Kidney glomerular epithelial cell (primary cell): ENCODE measurements around the gene TMED4.
"Not testable (repeated sequence)": the region's sequence is repeated elsewhere in the genome, so short reads cannot be mapped to it uniquely, and the experiment has no call there.

ENCODE experiments used
- DNase-seq: peaks from one replicate; lab custom pipeline; 2025; lab: John Stamatoyannopoulos, UW

Gene TMED4

GRCh38 chr7:44607141-44608068 lies 25.4 kb upstream of the TMED4 start:
- no peak for DNase-seq

- DNase-seq: peak; percentile 92
These were observed 24.5 kb upstream of the TMED4 start, which contains the start of gene OGDH for GRCh38 chr7:44606341-44607140. OGDH (plus strand) TSS chr7:44606627; CDS start chr7:44624344, 17,717 bp downstream.

- DNase-seq: no peak
These were observed 22.9 kb upstream of the TMED4 start for GRCh38 chr7:44604941-44605340.

- DNase-seq: no peak
These were observed 21.2 kb upstream of the TMED4 start for GRCh38 chr7:44603193-44603592.

- DNase-seq: no peak
These were observed 20.5 kb upstream of the TMED4 start for GRCh38 chr7:44602576-44602910.

GRCh38 chr7:44599222-44599621 lies 17.2 kb upstream of the TMED4 start:
- no peak for DNase-seq

- not testable (repeated sequence) for DNase-seq
These were observed 15.2 kb upstream of the TMED4 start for GRCh38 chr7:44597181-44597580.

- DNase-seq: peak; percentile 26
These were observed 14.1 kb upstream of the TMED4 start for GRCh38 chr7:44595934-44596635.

DNA sequence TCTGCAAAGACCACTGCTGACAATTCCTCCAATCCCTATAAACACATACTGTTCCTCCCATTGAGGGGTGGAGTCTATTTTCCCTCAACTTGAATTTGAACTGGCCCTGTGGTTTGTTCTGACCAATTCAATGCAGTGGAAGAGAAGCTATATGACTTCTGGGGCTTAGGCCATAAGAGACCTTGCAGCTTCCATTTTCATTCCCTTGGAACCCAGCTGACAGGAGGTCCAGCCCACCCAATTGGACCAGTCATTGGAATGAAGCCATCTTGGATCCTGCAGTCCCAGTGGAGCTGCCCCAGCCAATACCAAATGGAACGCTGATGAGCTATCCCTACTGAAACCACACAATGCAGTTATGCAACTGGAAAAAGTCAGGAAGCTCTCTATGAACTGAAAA lies 8.9 kb upstream of the TMED4 start:
- DNase-seq: no peak

DNA sequence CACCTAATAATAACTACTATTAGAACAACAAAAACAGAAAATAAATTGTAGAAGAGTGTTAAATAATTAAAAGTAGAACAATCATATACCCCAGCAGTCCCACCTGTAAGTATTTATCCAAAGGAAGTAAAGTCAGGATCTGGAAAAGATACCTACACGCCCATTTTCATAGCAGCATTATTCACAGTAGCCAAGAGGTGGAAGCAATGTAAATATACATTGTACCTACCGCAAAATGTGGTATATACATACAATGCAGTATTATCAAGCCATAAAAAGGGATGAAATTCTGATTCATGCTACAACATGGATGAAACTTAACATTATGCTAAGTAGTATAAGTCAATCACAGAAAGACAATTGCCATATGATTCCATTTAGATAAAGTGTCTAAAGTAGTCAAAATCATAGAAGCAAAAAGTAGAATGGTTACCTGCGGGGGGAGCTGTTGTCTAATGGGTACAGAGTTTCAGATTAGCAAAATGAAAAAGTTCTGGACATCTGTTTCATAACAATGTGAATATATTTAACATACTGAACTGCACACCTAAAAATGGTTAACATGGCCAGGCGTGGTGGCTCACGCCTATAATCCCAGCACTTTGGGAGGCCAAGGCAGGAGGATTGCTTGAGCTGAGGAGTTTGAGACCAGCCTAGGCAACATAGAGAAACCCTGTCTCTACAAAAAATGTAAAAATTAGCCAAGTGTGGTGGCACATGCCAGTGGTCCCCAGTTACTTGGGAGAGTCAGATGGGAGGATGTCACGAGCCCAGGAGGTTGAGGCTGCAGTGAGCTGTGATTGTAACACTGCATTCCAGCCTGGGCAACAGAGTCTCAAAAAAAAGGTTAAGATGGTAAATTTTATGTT lies 6.0 kb upstream of the TMED4 start:
- peak; percentile 56 for DNase-seq

- no peak for DNase-seq
These were observed 1.3 kb upstream of the TMED4 start for GRCh38 chr7:44583146-44583865.

DNA sequence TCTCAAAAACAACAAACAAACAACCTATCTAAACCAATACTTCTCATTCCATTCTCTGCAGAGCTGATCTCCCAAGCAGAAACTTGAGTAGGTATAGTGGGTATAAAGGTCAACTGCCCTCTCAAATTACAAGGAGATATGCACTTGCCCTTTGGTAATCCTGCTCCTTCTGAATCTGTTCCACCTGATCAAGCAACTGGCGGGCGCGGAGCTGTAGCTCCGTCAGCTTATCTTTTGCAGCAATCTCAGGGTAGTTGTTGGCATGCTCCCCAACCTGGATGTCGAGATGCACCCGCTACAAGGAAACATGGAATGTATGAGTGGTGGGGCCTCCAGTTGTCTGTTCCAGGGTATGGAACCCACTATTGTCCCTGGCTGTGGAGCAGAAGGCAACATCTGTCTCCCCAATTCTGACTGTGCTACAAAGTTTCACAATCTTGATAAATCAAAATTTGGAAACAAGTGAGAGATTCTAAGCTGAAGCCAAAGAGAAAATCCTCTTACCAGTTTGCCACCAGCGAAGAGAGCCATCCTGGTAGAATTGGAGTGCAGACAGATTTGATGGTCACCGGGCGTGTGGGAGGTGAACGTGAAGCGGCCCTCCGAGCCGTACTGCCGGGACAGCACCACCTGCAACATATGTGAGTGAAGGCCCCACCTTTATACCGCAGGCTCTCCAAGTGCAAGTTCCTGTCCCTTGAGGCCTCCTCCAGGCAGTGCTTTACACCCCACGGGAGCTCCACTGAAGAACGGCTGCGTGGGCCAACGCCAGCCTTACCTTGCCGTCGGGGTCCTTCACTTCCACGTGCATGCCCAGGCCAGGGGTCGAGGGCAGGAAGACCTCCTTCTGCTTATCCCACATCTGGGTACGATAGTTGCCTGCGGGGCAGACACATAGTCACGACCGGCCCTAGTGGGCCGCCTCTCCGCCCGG lies 819 bp downstream of the TMED4 start:
- DNase-seq: no peak

GRCh38 chr7:44576228-44576627 lies 5.8 kb downstream of the TMED4 start:
- DNase-seq: no peak

- DNase-seq: no peak
These were observed 7.0 kb downstream of the TMED4 start for GRCh38 chr7:44575054-44575453.

- DNase-seq: no peak
These were observed 7.7 kb downstream of the TMED4 start for GRCh38 chr7:44574287-44574872.

GRCh38 chr7:44573464-44574286 lies 8.4 kb downstream of the TMED4 start, which contains the start of gene DDX56:
DDX56 (minus strand) TSS chr7:44573908; CDS start chr7:44573895, 13 bp downstream.
- peak; percentile 80 for DNase-seq

GRCh38 chr7:44572771-44573170 lies 9.3 kb downstream of the TMED4 start:
- no peak for DNase-seq

- DNase-seq: no peak
These were observed 12.1 kb downstream of the TMED4 start for GRCh38 chr7:44569959-44570358.
